HL-60 (cell line): Measurements from ENCODE around the gene LMAN1.
A peak's percentile ranks its signal among the peaks of the same experiment; 100 is the strongest.

Source experiments
- DNase-seq, 2 experiments: peaks; one replicate each; pipeline ENCODE4 v3.0.0-alpha.2; 2010 to 2020; ENCODE audit warnings: low read depth in 1 of 2, low spot score in 1 of 2
- H3K27ac ChIP-seq: fragments of 250-450 bp; sonication (Bioruptor Pico); replicated peaks from 2 replicates; pipeline ENCODE4 v1.5.1; 2020; ENCODE audit warnings: mild to moderate bottlenecking, moderate library complexity
- H3K27me3 ChIP-seq: fragments of 250-450 bp; sonication (Bioruptor Pico); 2 replicates; pipeline ENCODE4 v1.5.1; 2021; ENCODE audit warnings: mild to moderate bottlenecking, moderate library complexity; ENCODE audit not compliant: insufficient read depth, poor library complexity, severe bottlenecking
- H3K4me3 ChIP-seq: replicated peaks from 2 replicates; pipeline ENCODE4 v1.5.1; 2011; ENCODE audit warnings: mild to moderate bottlenecking, control low read depth, low read length; ENCODE audit not compliant: insufficient read depth
- GABPA ChIP-seq: IDR thresholded peaks from 2 replicates; pipeline ENCODE4 v1.6.1; 2012; ENCODE audit warnings: low read depth
- POLR2AphosphoS5 ChIP-seq: IDR thresholded peaks from 2 replicates; pipeline ENCODE4 v1.6.1; 2012; ENCODE audit warnings: low read depth
- REST ChIP-seq: IDR thresholded peaks from 2 replicates; pipeline ENCODE4 v1.6.1; 2012; ENCODE audit warnings: low read depth; ENCODE audit not compliant: insufficient replicate concordance
- SPI1 ChIP-seq: IDR thresholded peaks from 2 replicates; pipeline ENCODE4 v1.6.1; 2012; ENCODE audit warnings: low read depth, mild to moderate bottlenecking, borderline replicate concordance
- long read RNA-seq: library from polyadenylated mRNA; unstranded; transcript quantifications from one replicate; pipeline ENCODE4 v2.0.0, GENCODE V29; 2020
- TF ChIP-seq, protein P1 (sequence below): IDR thresholded peaks from one replicate; pipeline ENCODE4 v1.5.1; 2011; ENCODE audit warnings: low read length, control low read depth, inconsistent platforms; ENCODE audit not compliant: insufficient read depth

Gene LMAN1, protein sequence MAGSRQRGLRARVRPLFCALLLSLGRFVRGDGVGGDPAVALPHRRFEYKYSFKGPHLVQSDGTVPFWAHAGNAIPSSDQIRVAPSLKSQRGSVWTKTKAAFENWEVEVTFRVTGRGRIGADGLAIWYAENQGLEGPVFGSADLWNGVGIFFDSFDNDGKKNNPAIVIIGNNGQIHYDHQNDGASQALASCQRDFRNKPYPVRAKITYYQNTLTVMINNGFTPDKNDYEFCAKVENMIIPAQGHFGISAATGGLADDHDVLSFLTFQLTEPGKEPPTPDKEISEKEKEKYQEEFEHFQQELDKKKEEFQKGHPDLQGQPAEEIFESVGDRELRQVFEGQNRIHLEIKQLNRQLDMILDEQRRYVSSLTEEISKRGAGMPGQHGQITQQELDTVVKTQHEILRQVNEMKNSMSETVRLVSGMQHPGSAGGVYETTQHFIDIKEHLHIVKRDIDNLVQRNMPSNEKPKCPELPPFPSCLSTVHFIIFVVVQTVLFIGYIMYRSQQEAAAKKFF
- long read RNA-seq, full-length matches to known transcripts, result 215 of 375 reads
- long read RNA-seq, partial matches to known transcripts, result 146 of 375 reads
- long read RNA-seq, other reads (novel, unspliced or antisense), result 14 of 375 reads

- TF ChIP-seq, protein P1, sequence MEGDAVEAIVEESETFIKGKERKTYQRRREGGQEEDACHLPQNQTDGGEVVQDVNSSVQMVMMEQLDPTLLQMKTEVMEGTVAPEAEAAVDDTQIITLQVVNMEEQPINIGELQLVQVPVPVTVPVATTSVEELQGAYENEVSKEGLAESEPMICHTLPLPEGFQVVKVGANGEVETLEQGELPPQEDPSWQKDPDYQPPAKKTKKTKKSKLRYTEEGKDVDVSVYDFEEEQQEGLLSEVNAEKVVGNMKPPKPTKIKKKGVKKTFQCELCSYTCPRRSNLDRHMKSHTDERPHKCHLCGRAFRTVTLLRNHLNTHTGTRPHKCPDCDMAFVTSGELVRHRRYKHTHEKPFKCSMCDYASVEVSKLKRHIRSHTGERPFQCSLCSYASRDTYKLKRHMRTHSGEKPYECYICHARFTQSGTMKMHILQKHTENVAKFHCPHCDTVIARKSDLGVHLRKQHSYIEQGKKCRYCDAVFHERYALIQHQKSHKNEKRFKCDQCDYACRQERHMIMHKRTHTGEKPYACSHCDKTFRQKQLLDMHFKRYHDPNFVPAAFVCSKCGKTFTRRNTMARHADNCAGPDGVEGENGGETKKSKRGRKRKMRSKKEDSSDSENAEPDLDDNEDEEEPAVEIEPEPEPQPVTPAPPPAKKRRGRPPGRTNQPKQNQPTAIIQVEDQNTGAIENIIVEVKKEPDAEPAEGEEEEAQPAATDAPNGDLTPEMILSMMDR, result no peak
- TF ChIP-seq SPI1, result no peak
- TF ChIP-seq REST, result peak; percentile 77
- peak; percentile 90; the same call in 1 of the 2 replicates for TF ChIP-seq POLR2AphosphoS5
- no peak for TF ChIP-seq GABPA
- H3K27ac ChIP-seq, result peak within 1 kb of the TSS; percentile 77
- H3K27me3 ChIP-seq, result no peaks in the 10 kb centered on the region
- peak within 1 kb of the TSS; percentile 98 for H3K4me3 ChIP-seq
- DNase-seq, result peak; percentile 90 to 93
Observed at GRCh38 chr18:59358712-59359575, at the start of gene LMAN1. LMAN1 (minus strand) TSS chr18:59359265; CDS start chr18:59359244, 21 bp downstream.

DNA sequence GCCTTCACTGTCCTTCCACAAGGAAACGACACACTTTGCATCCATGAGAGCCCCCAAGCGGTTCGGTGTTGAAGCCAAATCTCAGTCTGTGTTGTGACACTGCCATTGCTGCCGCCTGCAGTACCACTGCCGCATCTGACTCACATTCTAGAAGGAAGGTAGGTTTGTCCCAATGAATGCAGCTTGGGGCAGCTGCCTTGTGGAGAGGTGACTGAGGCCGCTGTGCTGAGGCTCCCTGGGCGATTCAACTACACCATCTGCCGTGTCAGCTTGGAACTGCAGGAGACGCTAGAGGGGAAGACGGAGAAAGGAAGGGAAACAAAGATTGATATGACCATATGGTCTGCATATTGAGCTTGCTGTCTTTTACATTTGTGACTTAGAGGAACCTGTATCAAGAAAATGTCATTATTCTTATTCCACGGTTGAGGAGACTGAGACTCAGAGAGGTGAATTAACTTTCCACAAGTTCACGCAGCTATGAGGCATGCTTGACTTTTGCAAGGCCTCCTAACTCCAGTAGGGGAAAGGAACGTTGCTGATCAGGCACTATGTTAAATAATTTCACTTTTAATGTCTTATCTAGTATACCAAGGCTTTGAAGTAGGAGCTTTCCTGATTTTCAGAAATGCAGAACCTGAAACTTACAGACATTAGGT, 43.5 kb upstream of the LMAN1 start:
- no peak overlapping the region for H3K4me3 ChIP-seq
- H3K27ac ChIP-seq, result no peak overlapping the region
- peaks cover 2% of the 10 kb centered on the region for H3K27me3 ChIP-seq
- peak; percentile 75 to 86 for DNase-seq
- no peak for TF ChIP-seq REST
- TF ChIP-seq, protein P1, result peak; percentile 95
- TF ChIP-seq SPI1, result no peak

DNA sequence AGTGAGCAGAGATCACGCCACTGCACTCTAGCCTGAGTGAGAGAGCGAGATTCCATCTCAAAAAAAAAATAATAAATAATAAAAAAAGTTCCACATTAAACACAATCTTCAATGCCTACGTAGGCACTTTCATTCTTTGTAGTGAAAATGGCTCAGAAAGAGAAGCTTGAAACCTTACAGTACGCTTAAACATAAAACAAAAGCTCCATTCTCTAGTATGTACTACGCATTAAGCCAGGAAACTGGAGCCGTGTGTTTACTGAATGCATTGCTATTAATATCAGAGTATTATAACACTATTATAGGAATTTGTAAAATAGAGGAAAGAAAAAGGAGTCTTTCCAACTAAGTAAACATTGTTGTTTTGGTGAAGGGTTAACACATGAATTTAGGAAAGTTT, 41.3 kb upstream of the LMAN1 start:
- no peak overlapping the region for H3K4me3 ChIP-seq
- DNase-seq, result no peak
- TF ChIP-seq SPI1, result no peak
- no peak for TF ChIP-seq REST
- no peak for TF ChIP-seq POLR2AphosphoS5
- TF ChIP-seq GABPA, result no peak
- TF ChIP-seq, protein P1, result no peak
- no peak overlapping the region for H3K27ac ChIP-seq
- peaks cover 3% of the 10 kb centered on the region for H3K27me3 ChIP-seq
